Left ventricle myocardium superior (tissue), 1 donor: Measurements from ENCODE around the gene MAP3K8. TPM values are rescaled to one million over a fixed set of nuclear protein-coding genes. Genes with fewer than 3 reads are reported as not detected.

Experiments used
- ATAC-seq: fragments of 200-7000 bp; cut with Tn5 transposase; one replicate; pipeline ENCODE4 v1.9.1; 2020; ENCODE audit warnings: mild to moderate bottlenecking, moderate library complexity
- DNase-seq: peaks from one replicate; pipeline ENCODE4 v3.0.0-alpha.2; 2020
- intact Hi-C: fragments of 100-400 bp; cut with micrococcal nuclease; formaldehyde crosslinking; loops from one replicate; pipeline ENCODE4 v1.11.0; 2022
- total RNA-seq: library from RNA; stranded (reverse); fragmentation: NEBNext Ultra II Directional; extraction: Animal tissue kit (Norgen Biotek cat#: 25700); gene quantifications from one replicate; pipeline ENCODE4 v1.2.1, GENCODE V29; 2021
- donor health status: DM: no; HTN: yes; CAD: no; lungs with severe emphysema.

The MAP3K8 gene
- total RNA-seq, 1 donor from 2014 or later, result 7.4 TPM

GRCh38 chr10:30439931-30440330 lies 5.9 kb downstream of the MAP3K8 start:
- intact Hi-C loops, result no loop called here
- ATAC-seq, result no peak
- DNase-seq, result no peak

GRCh38 chr10:30442019-30442606 lies 8.1 kb downstream of the MAP3K8 start:
- DNase-seq (no peak), ATAC-seq (no peak)
- intact Hi-C loops, result no loop called here

- ATAC-seq (no peak), DNase-seq (no peak)
- intact Hi-C loops, result no loop called here
Measured at GRCh38 chr10:30443049-30443448, 9.1 kb downstream of the MAP3K8 start.

GRCh38 chr10:30445711-30446110 lies 11.7 kb downstream of the MAP3K8 start:
- DNase-seq (no peak), ATAC-seq (peak; percentile 70)
- intact Hi-C loops, result no loop called here

- DNase-seq (no peak), ATAC-seq (no peak)
- intact Hi-C loops, result no loop called here
Measured at GRCh38 chr10:30447125-30447799, 13.3 kb downstream of the MAP3K8 start.

GRCh38 chr10:30448092-30448491 lies 14.1 kb downstream of the MAP3K8 start:
- ATAC-seq (no peak), DNase-seq (no peak)
- intact Hi-C loops, result no loop called here

DNA sequence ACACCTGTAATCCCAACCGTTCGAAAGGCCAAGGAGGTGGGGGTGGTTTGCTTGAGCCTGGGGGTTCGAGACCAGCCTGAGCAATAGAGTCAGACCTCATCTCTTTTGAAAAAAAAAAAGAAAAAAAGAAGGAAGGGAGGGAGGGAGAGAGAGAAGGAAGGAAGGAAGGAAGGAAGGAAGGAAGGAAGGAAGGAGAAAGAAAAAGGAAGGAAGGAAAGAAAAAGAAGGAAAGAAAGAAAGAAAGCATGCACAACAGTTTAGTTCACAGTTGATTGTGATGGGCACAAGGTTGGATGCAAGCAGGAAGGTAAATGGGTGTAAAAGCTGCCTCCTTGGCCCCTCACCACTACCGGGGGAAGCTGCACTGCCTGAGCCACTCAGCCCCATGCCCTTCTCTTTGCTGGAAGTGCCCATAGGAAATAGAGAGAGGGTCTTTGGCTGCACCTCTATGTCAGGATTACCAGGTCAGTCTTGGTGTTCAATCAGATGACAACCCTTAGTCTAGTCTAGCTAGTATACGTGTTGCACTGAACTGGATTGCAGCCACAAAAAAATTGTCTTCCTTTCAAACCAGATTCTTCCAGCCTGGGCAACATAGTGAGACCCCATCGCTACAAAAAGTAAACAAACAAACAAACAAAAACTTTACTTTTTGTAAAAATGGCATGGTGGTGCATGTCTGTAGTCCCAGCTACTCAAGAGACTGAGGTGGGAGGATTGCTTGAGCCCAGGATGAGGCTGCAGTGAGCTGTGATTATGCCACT lies 20.0 kb downstream of the MAP3K8 start:
- intact Hi-C loops, result no loop called here
- ATAC-seq, result peak; percentile 12

GRCh38 chr10:30454744-30455510 lies 20.9 kb downstream of the MAP3K8 start:
- DNase-seq, result no peak
- ATAC-seq, result peak; percentile 81
- intact Hi-C loops, result no loop called here

More for the DNA sequence above, 20.0 kb downstream of the MAP3K8 start:
- no peak for DNase-seq

GRCh38 chr10:30455816-30456215 lies 21.8 kb downstream of the MAP3K8 start:
- ATAC-seq (peak; percentile 6), DNase-seq (peak; percentile 39)
- intact Hi-C loops, result no loop called here

- DNase-seq, result no peak
- ATAC-seq, result peak; percentile 12
- intact Hi-C loops, result no loop called here
Measured at GRCh38 chr10:30456266-30456665, 22.3 kb downstream of the MAP3K8 start.

DNA sequence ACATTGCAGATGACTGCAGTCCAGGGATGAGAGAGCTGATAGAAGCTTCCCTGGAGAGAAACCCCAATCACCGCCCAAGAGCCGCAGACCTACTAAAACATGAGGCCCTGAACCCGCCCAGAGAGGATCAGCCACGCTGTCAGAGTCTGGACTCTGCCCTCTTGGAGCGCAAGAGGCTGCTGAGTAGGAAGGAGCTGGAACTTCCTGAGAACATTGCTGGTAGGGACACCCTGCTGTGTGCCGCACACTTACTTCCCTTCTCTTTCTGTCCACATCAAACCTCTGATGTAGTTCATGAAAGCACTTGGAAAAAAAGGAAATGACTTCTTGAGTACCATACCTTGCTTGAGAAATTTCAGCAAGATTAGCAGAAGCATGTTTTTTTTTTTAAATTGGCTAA lies 25.3 kb downstream of the MAP3K8 start:
- ATAC-seq (peak; percentile 44), DNase-seq (peak; percentile 46)
- intact Hi-C loops, result no loop called here

- intact Hi-C loops, result no loop called here
- DNase-seq, result no peak
Measured at GRCh38 chr10:30460121-30460520, 26.1 kb downstream of the MAP3K8 start.

DNA sequence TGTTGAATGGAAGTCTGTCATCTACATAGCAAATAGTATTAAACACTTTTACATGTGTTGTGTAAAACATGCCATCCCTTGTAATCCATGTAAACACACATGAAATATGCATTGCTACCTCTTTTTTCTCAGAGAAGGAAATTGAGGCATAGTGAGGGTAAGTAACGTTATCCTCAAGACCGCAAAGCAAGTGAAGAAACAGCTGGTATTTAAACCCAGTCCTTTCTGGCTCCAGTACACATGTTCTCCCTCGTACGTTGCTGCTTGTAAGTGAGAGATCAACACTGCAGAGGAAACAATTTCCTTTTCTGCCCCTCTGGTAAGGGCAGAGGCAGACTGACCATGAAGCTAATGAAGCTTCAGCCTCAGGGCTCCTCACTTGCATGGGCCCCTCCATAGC lies 28.5 kb downstream of the MAP3K8 start:
- intact Hi-C loops, result no loop called here
- ATAC-seq (no peak), DNase-seq (no peak)

More at GRCh38 chr10:30460121-30460520, 26.1 kb downstream of the MAP3K8 start:
- no peak for ATAC-seq

GRCh38 chr10:30463944-30464451 lies 30.0 kb downstream of the MAP3K8 start:
- intact Hi-C loops, result no loop called here
- ATAC-seq (no peak), DNase-seq (no peak)

DNA sequence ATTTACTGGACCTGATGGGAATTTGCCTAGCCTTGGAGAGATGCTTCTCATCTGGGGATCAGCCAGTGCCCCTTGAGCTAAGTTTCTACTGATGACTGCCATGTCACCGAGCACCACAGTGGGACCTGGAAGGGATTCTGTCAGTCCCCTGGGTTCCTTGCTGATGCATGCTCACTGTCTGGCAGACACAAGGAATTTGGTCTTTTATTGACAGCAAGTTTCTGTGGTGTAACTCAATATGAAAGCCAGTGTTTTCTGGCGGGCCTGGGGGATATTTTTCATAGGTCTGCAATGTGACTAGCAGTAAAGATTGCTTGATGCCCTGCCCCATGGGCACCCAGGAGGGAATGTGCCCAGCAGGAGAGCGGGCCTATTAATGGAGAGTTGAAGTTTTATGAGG lies 30.7 kb downstream of the MAP3K8 start:
- DNase-seq (no peak), ATAC-seq (no peak)
- intact Hi-C loops, result no loop called here

GRCh38 chr10:30466445-30466844 lies 32.5 kb downstream of the MAP3K8 start:
- no peak for DNase-seq
- intact Hi-C loops, result no loop called here

DNA sequence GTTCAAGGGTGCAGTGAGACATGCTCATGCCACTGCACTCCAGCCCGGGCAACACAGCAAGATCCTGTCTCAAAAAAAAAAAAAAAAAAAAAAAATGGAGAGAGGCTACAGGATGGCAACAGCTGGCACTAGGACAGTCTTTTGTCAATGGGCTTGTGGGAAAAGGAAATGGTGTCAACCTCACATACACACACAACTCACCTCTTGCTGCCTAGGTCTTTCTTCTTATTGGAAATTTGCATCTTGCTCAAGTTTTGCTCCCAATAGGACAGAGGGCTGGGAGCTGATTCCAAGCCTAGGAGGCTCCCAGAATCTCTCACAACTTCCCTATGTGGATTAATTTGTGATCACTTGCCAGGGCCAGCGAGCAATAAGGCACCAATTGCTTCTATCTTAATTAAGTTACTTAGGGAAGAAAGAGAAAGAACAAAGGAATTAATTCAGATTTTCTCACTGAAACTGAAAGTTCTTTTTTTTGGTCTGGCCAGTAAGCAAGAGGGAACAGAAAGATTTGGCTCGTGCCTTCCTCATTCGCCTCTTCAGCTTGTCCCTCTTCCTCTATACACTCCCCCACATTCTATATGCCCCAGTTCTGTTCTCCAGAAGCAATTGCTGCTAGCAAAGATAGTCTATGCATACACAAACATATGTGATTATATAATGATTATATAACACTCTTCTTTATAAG lies 33.8 kb downstream of the MAP3K8 start:
- intact Hi-C loops, result no loop called here
- no peak for ATAC-seq
- DNase-seq, result no peak

More at GRCh38 chr10:30466445-30466844, 32.5 kb downstream of the MAP3K8 start:
- no peak for ATAC-seq

- ATAC-seq (no peak), DNase-seq (no peak)
- intact Hi-C loops, result no loop called here
Measured at GRCh38 chr10:30472414-30473155, 38.6 kb downstream of the MAP3K8 start.
